PC-9 (cell line): Measurements from ENCODE around the gene ZNF654. TPM values are rescaled to one million over a fixed set of nuclear protein-coding genes. Genes with fewer than 3 reads are reported as not detected.

ENCODE experiments used
- BruUV-seq: library from RNA; stranded (reverse); fragments of 400-500 nt; replicated peaks from 2 replicates; lab custom pipeline; 2021; lab: Mats Ljungman, UMichigan
- CTCF ChIA-PET: fragments of 300-600 bp; sonication (Branson Sonifier 250); formaldehyde crosslinking; loops from one replicate; lab custom pipeline; 2022; ENCODE audit warnings: antibody characterized with exemption; lab: Charles Lee
- POLR2A ChIA-PET: fragments of 300-600 bp; sonication (Branson Sonifier 250); formaldehyde crosslinking; loops from one replicate; lab custom pipeline; 2022; ENCODE audit warnings: antibody characterized with exemption; ENCODE audit not compliant: unreplicated experiment; lab: Charles Lee
- DNase-seq, 2 experiments: peaks; one replicate each; pipeline versions ENCODE4 v3.0.0 to v3.0.0-alpha.2; 2015 to 2022; ENCODE audit warnings: mixed read lengths in 1 of 2
- H2AFZ ChIP-seq: fragments of 200-600 bp; sonication (generic); 2 replicates; pipeline ENCODE4 v1.8.1; 2017; ENCODE audit warnings: antibody characterized with exemption
- H3F3A ChIP-seq: fragments of 200-600 bp; sonication (generic); 2 replicates; pipeline ENCODE4 v1.8.1; 2017; ENCODE audit warnings: antibody characterized with exemption, mild to moderate bottlenecking, low read depth; ENCODE audit not compliant: insufficient read depth
- H3K27ac ChIP-seq: fragments of 200-600 bp; sonication (generic); 2 replicates; pipeline ENCODE4 v1.6.1; 2016; ENCODE audit warnings: mixed run types
- H3K27me3 ChIP-seq: fragments of 200-600 bp; sonication (generic); 2 replicates; pipeline ENCODE4 v1.6.1; 2016; ENCODE audit warnings: low read depth, mixed run types; ENCODE audit not compliant: insufficient read depth
- H3K36me3 ChIP-seq: fragments of 200-600 bp; sonication (generic); 2 replicates; pipeline ENCODE4 v1.6.1; 2016; ENCODE audit warnings: low read depth, mixed run types
- H3K4me1 ChIP-seq: fragments of 200-600 bp; sonication (generic); replicated peaks from 2 replicates; pipeline ENCODE4 v1.6.1; 2016; ENCODE audit warnings: mixed run types; ENCODE audit not compliant: insufficient read depth
- H3K4me2 ChIP-seq: fragments of 200-600 bp; sonication (generic); 2 replicates; pipeline ENCODE4 v1.6.1; 2017; ENCODE audit warnings: mixed run types
- H3K4me3 ChIP-seq: fragments of 200-600 bp; sonication (generic); 2 replicates; pipeline ENCODE4 v1.6.1; 2016; ENCODE audit warnings: mixed run types
- H3K79me2 ChIP-seq: fragments of 200-600 bp; sonication (generic); 2 replicates; pipeline ENCODE4 v1.6.1; 2017; ENCODE audit warnings: low read depth, mixed run types
- H3K9me2 ChIP-seq: fragments of 200-600 bp; sonication (generic); 2 replicates; pipeline ENCODE4 v1.8.1; 2017; ENCODE audit warnings: mild to moderate bottlenecking; ENCODE audit not compliant: insufficient read depth
- H3K9me3 ChIP-seq: fragments of 200-600 bp; sonication (generic); 2 replicates; pipeline ENCODE4 v1.8.1; 2016; ENCODE audit warnings: low read depth; ENCODE audit not compliant: insufficient read depth
- H4K20me1 ChIP-seq: fragments of 200-600 bp; sonication (generic); 2 replicates; pipeline ENCODE4 v1.8.1; 2017; ENCODE audit not compliant: insufficient read depth
- CTCF ChIP-seq: fragments of 200-600 bp; sonication (generic); conservative IDR thresholded peaks from 2 replicates; pipeline ENCODE4 v1.6.1; 2017; ENCODE audit warnings: mixed run types, antibody characterized with exemption, mild to moderate bottlenecking, moderate library complexity
- EZH2 ChIP-seq: fragments of 200-600 bp; sonication (generic); IDR thresholded peaks from 2 replicates; pipeline ENCODE4 v1.8.0; 2017; ENCODE audit warnings: antibody characterized with exemption, low read depth
- intact Hi-C: fragments of 100-400 bp; cut with micrococcal nuclease; formaldehyde crosslinking; loops from one replicate; pipeline ENCODE4 v1.10.0; 2022; ENCODE audit not compliant: unreplicated experiment
- total RNA-seq: library from RNA; stranded (reverse); gene quantifications from 2 replicates; pipeline ENCODE4 v1.2.3, GENCODE V29; 2021

ZNF654 gene
- total RNA-seq, 1 experiment from 2014 or later, result 9.6 TPM

- Histone ChIP-seq H2AFZ (no peak overlapping the region), H3K27me3 (no peaks in the 10 kb centered on the region), H3K4me1 (no peaks in the 10 kb centered on the region), H3K4me3 (no peak overlapping the region), H3K9me2 (no peaks in the 10 kb centered on the region), H4K20me1 (peaks cover 4% of the 10 kb centered on the region; the same call in 1 of the 2 replicates), H3K79me2 (no peaks in the 10 kb centered on the region; the same call in 1 of the 2 replicates), H3K36me3 (no peaks in the 10 kb centered on the region), H3K4me2 (no peak overlapping the region), H3F3A (no peaks in the 10 kb centered on the region), H3K9me3 (no peaks in the 10 kb centered on the region), H3K27ac (no peak overlapping the region)
- intact Hi-C loops, result loop anchor here (1.0 to 10.0 kb wide), 3 partner anchors 56 to 849 kb away; partner anchors contain the start of genes CGGBP1 and ZNF654
- TF ChIP-seq EZH2 (no peak), CTCF (peak; percentile 80)
- no TSS peak for BruUV-seq
- DNase-seq, result peak in 1 of 2 experiments; percentile 25
- ChIA-PET POLR2A (interaction anchor here (0.7 kb wide), 1 partner anchor 135 kb away, joined by 3 read pairs; no protein-coding TSS in a partner anchor), CTCF (interaction anchor here (0.7 to 1.1 kb wide), 3 partner anchors 9 to 937 kb away, joined by 3 to 11 read pairs (median 3); no protein-coding TSS in a partner anchor)
These were observed 54.5 kb downstream of the ZNF654 start for GRCh38 chr3:88113311-88114162.

- H3K79me2 ChIP-seq, result no peaks in the 10 kb centered on the region; the same call in 1 of the 2 replicates
- POLR2A ChIA-PET, result no interaction called here
These were observed 56.0 kb downstream of the ZNF654 start for GRCh38 chr3:88114878-88115549.

More at GRCh38 chr3:88114878-88115549, 56.0 kb downstream of the ZNF654 start:
- no peaks in the 10 kb centered on the region for H3K36me3 ChIP-seq
- no peaks in the 10 kb centered on the region for H3K4me1 ChIP-seq
- no peak overlapping the region for H3K27ac ChIP-seq
- H3K4me2 ChIP-seq, result no peak overlapping the region
- TF ChIP-seq EZH2 (no peak), CTCF (no peak)
- H3K27me3 ChIP-seq, result no peaks in the 10 kb centered on the region
- CTCF ChIA-PET, result no interaction called here
- peaks cover 4% of the 10 kb centered on the region; the same call in 1 of the 2 replicates for H4K20me1 ChIP-seq
- no peak for DNase-seq
- no peaks in the 10 kb centered on the region for H3K9me2 ChIP-seq
- H3F3A ChIP-seq, result no peaks in the 10 kb centered on the region
- H3K9me3 ChIP-seq, result no peaks in the 10 kb centered on the region
- no peak overlapping the region for H2AFZ ChIP-seq
- intact Hi-C loops, result loop anchor here (5.0 to 10.0 kb wide), 2 partner anchors 58 to 850 kb away; partner anchors contain the start of genes CGGBP1 and ZNF654
- no TSS peak for BruUV-seq
- H3K4me3 ChIP-seq, result no peak overlapping the region
